ENCODE measurements around the gene SERPINA3.
"Not testable (repeated sequence)": the region's sequence is repeated elsewhere in the genome, so short reads cannot be mapped to it uniquely, and the experiment has no call there.

The SERPINA3 gene

DNA sequence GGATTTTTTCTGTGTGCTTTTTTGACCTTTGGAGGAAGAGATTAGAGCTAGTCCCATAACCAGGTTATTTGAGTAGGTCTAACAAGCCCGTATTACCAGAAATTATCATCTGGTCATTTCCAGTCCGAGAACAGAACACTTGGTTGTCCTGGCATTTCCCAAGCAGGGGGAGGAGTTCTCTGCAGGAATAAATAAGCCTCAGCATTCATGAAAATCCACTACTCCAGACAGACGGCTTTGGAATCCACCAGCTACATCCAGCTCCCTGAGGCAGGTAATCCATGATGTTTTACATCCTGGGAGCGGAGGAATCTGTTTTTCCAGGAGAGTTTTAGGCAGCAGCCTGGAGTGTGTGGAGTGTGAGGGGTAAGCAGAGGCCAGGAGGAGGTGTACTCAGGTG lies at the start of gene SERPINA3:
Gene SERPINA3, plus strand, starts transcription at position 218 of the 400 bp plus-strand sequence. CDS start 2,051 bp downstream, outside the sequence.
- DNase-seq (ENCODE audit: insufficient read length, low spot score) (no peak), FAIRE-seq (no peak)

DNA sequence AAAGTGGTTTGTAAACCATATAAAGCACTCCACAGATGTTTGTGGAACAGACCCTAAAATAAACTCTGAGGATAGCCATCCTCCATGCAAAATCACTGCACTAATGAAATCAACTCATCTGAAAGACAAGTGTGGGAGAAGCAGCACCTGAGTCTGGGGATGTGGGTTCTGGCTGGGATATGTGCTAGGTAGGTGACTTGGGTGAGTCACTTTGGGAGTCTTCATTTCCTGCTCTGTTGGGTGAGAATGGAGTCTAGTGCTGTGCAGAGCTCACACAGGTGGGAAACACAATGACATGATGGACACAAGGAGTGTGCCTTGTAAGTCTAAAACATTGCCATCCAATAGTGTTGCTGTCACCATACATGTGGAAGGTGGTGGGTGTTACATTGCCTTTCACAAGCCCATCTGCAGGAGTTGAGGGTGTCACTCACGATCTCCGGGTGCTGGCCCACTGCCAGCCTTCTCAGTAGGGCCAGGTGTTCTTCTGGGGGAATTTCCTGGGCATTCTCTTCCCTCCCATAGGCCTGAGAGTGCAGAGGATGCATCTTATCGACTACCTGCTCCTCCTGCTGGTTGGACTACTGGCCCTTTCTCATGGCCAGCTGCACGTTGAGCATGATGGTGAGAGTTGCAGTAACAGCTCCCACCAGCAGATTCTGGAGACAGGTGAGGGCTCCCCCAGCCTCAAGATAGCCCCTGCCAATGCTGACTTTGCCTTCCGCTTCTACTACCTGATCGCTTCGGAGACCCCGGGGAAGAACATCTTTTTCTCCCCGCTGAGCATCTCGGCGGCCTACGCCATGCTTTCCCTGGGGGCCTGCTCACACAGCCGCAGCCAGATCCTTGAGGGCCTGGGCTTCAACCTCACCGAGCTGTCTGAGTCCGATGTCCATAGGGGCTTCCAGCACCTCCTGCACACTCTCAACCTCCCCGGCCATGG lies 49.0 kb upstream of the SERPINA3 start:
- FAIRE-seq (no peak), DNase-seq (ENCODE audit: insufficient read length, low spot score) (no peak)

DNA sequence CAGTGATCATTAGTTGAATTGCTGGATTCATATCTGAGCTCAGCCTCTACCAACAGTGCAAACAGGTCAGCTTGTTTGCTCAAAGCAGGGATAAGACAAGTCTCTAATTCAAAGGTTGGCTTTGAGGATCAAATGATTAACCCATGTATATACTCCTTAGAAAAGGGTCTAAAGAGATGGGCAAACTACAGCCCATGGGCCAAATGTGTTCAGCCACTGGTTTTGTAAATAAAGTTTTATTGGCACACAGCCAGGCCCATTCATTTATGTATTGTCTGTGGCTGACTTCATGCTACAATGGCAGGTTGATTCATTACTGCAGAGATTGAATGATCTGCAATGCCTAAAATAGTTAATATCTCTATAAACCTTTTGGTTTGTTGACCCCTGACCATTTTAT lies 47.8 kb upstream of the SERPINA3 start:
- DNase-seq (ENCODE audit: insufficient read length, low spot score) (no peak), FAIRE-seq (no peak)

DNA sequence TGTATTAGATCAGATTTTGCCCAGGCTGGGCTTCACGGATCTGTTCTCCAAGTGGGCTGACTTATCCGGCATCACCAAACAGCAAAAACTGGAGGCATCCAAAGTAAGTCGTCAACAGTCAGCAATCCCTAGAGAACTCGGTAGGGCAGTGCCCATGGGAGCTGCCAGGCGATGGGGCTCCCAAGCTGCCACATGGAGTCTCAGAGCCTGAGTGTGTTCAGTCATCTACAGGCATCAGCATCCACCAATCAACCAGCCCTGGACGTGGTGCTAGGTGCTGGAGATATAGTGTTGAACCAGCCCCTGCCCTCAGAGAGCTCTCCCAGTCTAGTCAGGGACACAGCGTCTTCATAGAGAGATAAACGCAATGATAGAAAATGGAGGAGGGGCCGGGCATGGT lies 44.0 kb upstream of the SERPINA3 start:
- FAIRE-seq (no peak), DNase-seq (ENCODE audit: insufficient read length, low spot score) (no peak)

DNA sequence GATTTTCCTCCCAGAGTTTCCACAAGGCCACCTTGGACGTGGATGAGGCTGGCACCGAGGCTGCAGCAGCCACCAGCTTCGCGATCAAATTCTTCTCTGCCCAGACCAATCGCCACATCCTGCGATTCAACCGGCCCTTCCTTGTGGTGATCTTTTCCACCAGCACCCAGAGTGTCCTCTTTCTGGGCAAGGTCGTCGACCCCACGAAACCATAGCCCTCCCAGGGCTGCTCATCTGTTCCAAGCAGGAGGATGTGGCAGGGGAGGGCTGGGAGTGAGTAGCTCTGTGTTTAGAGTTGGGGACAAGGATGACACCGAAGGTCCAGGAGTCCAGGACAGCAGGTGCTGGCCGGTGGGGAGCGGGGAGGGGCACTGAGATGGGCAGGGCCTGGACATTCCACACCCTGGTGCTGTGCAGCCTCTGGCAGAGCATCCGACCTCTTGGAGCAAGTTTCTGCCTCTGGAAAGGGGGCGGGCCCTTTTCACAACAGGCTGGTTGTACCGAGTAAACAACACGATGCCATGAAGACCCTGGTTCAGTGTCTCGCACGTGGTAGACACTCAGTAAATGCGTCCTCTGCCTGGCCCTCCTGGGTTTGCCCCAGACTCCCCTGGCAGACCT lies 42.7 kb upstream of the SERPINA3 start:
- FAIRE-seq (no peak), DNase-seq (ENCODE audit: insufficient read length, low spot score) (no peak)

DNA sequence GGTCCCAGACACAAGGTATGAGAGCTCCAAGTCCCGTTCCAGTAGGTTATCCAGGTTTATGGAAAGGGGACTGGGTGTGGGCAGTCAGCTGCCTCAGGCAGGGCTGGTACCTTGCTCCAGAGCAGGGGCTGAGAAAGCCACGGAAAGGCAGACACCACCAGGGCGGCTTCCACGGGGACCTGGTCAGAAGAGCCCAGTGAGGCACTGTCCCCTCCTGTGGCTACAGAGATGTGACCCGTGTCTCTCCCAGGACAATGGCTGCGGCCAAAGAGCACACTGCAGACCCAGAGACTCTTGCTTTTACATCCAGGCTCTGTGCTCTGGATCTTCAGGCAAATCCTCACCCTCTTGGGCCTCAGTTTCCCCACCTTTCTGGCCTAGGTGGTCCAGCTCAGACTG lies 42.2 kb upstream of the SERPINA3 start:
- DNase-seq (ENCODE audit: insufficient read length, low spot score) (no peak), FAIRE-seq (no peak)

DNA sequence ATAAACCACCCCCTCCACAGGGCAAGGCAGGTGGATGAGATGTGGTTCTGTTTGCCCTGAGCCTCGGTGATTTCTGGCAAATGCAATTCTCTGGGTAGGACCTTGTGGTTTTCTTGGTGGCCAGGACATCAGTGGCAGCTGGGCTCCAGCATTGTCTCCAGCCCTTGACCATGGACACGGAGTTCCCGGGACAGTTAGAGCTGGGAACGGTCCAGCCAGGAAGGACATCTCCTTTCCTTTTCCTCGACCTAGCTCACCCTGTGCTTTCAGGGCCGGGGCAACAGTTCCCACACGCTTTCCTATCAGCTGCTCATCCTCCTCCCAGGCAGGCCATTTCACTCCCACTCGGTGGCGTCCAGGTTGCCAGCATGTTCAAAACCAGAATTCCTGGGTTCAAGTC lies 41.8 kb upstream of the SERPINA3 start:
- DNase-seq (ENCODE audit: insufficient read length, low spot score) = no peak
- FAIRE-seq = no peak

DNA sequence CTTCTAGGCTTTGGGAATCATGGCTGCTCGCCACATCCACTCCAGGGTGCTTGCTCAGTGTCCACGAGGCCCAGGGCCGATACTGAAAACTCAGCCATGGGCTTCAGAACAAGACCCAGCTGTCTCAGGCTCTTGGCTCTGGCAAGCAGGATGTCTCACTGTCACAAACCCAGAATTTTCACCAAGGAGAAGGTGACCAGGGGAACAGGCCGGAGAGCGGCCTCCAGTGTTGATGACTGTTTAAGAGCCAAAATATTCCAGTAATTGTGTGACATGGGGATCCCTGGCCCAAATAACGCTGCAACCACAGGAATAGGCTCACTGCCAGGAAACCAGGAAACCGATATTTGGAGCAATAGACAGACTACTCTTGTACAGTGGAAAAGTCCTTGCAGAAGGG lies 40.8 kb upstream of the SERPINA3 start:
- DNase-seq (ENCODE audit: insufficient read length, low spot score) (no peak), FAIRE-seq (no peak)

DNA sequence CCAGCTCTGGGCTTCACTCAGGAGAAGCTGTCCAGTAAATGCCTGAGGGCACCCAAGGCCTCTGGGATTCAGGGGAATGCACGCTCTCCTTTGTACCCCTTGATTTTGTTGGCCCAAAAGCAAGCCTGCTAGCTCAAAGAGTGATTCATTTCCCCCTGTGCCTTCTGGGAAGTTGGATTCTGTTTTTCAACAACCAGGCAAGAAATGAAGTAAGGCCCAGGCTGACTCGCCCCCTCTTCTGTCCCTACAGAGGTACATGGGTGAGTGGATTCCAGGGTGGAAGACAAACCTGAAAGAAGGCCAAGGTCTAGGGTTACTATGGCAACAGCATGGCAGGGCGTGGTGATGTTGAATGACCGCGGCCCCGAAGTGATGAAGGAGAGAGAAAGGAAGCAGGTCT lies 40.2 kb upstream of the SERPINA3 start:
- FAIRE-seq (no peak), DNase-seq (ENCODE audit: insufficient read length, low spot score) (no peak)

DNA sequence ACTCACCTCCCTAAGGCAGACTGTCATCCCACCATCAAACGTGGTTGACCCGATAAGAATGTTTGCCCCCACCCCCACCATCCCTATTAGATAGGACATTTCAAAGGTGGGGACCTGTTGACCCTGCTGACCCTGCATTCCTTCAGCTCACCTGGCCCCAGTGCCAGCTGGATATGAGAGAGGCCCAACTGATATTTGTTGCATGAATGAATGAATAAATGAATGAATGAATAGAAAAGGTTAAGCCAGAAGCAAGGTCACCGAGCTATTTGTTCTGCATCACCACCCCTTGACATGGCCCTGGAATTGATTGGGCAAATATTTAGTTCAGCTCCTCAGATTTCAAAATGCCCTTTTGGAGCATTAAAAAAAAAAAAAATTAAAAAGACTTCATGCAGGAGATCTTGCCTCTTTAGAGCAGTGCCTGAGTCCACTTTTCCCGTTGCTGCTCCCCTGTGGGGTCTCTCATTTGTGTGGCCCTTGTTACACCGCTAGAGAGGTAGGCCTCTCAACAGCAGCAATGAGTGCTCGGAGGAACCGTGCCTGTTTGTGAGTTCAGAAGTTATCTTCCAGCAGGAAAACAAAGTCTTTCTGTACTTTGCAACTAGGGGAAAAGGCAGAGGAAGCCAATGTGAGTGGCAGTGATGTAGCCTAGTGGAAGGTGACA lies 39.4 kb upstream of the SERPINA3 start:
- DNase-seq (ENCODE audit: insufficient read length, low spot score) (no peak), FAIRE-seq (no peak)

DNA sequence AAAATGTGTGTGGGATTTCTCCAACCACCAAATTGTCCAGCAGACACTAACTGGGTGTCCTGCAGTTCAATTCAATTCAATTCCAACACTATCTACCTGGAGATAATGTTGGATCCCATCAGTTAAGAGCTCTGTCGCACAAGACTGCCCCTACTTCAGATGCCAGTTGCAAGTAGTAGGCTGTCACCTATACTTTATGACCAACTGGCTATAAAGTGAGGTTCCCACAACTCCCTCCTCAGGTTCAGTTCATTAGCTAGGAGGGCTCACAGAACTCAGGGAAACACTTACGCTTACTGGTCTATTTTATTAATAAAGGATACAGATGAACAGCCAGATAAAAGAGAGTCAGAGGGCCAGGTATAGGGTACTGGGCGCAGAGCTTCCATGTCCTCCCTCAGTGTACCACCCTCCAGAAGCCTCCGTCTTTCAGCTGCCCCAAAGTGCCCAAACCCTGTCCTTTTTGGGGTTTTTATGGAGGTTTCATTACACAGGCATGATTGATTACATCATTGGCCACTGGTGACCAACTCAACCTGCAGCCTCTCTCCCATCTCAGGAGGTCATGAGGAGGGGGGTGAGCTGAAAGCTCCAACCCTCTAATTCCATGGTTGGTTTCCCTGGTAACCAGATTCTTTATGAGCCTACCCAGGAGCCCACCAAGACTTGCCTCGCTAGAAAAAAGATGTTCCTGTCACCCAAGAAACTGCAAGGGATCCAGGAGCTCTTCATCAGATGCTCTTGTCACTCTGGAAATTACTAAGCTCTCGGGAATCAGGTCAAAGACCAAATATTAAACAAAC lies 38.5 kb upstream of the SERPINA3 start:
- no peak for FAIRE-seq
- DNase-seq (ENCODE audit: insufficient read length, low spot score) = no peak

DNA sequence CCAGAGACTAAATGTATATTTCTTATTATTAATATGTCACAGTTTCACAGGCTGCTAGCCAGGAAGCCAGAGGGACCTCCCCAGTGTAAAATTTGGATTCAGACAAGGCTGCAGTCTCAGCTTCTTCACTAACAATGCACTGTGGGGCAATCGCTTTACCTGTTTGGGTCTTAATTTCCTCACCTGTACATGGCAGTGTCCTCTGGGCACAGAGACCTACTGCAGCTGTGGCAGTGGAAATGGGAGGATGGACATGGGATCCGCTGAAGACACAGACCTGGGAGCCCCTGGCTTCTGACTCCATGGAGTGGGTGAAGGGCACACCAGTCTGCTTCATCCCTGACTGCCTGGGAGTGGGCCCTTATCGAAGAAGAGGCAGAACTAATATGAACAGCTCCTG lies 37.9 kb upstream of the SERPINA3 start:
- FAIRE-seq (no peak), DNase-seq (ENCODE audit: insufficient read length, low spot score) (no peak)

DNA sequence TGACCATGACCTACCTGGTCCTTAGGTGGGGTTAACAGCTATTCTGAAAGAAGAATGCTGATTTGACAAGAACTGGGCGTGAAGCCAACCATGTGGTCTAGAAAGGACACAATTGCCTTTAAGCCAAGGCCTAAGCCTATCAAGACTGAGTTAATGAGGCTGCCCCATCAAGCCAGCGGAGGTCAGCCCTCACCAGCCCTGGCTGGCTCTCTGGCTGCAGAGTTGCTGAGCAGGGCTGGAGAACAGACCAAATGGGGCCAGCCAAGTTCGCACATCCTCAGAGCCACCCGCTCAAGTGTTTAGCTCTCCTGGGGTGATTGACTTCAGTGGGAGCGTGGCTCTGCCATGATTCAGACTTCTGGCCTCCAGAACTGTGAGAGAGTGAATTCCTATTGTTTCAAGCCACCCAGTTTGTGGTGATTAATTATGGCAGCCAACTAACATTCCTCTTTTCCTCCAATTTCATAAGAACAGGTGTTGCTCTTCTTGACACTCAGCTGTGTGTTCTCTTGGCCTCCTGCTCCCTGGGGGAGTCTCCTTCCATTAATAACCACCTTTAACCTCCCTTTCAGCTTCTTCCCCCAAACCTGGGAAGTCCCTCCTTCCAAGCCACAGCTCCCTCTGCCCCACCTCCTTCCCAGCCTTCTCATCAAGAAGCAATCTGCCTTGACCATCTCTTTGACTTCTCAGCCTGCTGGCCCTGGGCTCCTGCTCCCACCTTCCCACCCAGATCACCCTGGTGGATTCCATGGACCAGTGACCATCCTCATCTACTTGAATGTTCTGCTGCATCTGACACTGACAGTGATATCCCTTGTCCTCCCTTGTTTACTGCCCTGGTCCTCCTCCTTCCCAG lies 36.2 kb upstream of the SERPINA3 start:
- FAIRE-seq (no peak), DNase-seq (ENCODE audit: insufficient read length, low spot score) (no peak)

DNA sequence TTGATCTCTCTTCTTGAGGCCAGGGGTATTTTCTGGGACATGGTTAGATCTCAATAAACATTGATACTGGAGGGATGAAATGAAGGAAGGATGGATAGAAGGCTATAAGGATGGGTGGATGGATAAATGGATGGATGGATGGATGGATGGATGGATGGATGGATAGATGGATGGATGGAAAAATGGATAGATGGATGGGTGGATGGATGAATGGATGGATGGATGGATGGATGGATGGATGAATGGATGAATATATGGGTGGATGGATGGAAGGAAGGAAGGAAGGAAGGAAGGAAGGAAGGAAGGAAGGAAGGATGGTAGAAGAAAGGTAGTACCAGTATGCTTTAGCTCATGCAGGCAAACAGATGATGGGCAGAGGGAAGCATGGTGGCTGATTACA lies 34.7 kb upstream of the SERPINA3 start:
- not testable (repeated sequence) for FAIRE-seq; DNase-seq (ENCODE audit: insufficient read length, low spot score)

DNA sequence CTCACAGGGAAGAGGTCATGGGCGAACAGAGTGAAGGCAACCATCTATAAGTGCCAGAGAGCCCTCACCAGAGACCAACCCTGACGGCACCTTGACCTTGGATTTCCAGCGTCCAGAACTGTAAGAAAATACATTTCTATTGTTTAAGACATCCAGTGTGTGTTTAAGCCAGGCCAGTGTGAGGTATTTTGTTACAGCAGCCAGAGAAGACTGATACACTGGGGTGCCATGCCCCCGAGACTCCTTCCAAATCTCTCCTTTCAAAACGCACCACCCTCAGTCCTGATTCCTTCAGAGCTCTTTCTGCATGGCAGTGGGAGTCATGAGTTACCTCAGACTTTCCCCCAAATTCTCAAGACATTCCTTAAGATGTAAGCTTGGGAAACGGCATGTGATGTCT lies 33.5 kb upstream of the SERPINA3 start:
- no peak for FAIRE-seq

DNA sequence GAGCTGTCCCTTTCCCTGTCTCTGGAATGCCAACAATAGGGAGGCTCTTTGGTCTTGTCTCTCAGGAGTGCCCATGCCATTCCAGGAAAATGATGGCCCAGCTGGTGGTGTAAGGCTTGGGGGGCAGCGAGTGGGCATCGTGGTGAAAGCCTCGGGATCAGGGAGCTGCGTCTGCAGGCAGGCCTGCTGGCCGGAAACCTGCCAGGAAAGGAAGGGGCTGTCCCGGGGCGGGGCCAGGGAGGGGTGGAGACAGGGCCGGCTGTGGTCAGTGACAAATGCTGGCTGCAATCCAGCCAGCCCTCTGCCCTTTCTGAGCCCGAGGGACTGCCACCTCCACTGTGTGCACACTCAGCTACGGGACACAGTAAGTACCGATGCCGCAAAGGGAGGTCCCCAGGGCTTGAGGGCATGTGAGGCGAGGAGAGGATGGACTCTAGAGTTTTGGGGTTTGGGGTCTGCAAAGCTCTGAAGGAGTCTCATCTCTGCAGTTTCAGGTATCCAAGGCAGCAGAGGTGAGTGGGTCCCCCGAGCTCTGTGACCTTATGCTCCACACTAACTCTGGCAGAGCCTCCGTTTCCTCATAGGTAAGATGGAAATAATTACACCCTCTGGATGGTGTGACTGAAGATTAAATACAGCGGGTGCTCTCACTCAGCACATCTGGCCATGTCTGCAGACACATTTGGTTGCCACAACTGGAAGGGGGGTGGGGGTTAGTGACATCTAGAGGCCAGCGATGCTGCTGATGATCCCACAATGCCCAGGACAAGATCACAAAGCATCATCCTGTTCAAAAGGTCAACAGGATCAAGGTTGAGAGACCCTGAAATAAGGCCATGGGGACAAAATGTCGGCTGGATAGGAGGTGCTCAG lies 30.8 kb upstream of the SERPINA3 start, which contains the start of gene SERPINA5:
Gene SERPINA5, plus strand, starts transcription at position 300 of the 873 bp plus-strand sequence. CDS start 5,937 bp downstream, outside the sequence.
- DNase-seq (ENCODE audit: insufficient read length, low spot score) = no peak
- no peak for FAIRE-seq

More for the DNA sequence above, 33.5 kb upstream of the SERPINA3 start:
- DNase-seq (ENCODE audit: insufficient read length, low spot score) = no peak

DNA sequence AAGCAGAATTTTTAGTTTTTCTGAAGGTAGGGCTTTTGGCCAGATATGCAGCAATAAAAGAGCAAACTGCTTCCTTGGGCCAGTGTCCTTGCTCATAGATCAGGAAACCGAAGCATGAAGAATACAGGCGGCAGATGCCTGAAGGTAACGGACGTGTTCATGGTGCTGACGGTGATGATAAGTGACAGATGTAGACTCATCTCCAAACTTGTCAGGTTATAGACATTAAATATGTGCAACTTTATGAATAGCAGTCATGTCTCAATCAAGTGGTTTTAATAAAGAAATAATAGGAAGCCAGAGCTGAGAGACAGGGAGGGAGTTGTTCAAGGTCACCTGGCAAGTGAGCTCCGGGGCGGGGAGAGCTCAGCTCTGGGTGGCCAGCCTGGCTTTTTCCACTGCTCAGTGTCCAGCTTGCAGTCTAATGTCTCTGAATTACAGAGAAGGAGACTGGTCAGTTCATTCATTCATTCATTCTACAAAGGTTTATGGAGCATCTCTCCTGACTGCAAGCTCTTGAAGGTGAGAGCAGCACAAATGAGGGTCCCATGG lies 29.9 kb upstream of the SERPINA3 start:
- DNase-seq (ENCODE audit: insufficient read length, low spot score) (no peak), FAIRE-seq (no peak)

DNA sequence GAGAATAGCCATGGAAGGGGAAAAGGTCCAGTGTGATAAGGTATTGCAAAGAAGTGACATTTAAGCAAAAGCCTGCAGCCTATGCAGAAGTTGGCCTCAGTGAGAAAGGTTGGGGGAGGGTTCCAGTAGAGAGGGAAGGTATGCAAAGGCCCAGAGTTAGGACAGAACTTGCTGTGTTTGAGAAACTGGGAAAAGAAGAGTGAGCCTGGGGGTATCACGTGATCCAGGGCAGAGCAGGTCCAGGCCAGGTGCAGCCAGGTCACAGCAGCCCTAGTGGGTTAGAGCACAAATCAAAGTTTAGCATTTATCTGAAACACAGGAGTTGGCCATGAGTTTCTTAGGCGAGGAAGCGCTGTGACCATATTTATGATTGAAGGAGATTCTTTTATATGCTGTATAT lies 29.3 kb upstream of the SERPINA3 start:
- DNase-seq (ENCODE audit: insufficient read length, low spot score) = no peak
- FAIRE-seq = no peak

Measured in GM19239 (cell line).